GM20431 (cell line): ENCODE measurements around the gene SLIT3.

Experiments used
- in situ Hi-C: fragments of 300-500 bp; cut with MseI, MboI; formaldehyde crosslinking; loops from one replicate; pipeline ENCODE4 v1.15.0; 2020; ENCODE audit warnings: low sequenced_read_pairs; ENCODE audit not compliant: unreplicated experiment

The SLIT3 gene

GRCh38 chr5:168870910-168871309, 430.0 kb downstream of the SLIT3 start:
- in situ Hi-C loops = no loop called here

GRCh38 chr5:168869615-168870227, 431.2 kb downstream of the SLIT3 start:
- in situ Hi-C loops = no loop called here

GRCh38 chr5:168867241-168867640, 433.7 kb downstream of the SLIT3 start:
- in situ Hi-C loops = no loop called here

- in situ Hi-C loops = no loop called here
These were observed 435.0 kb downstream of the SLIT3 start for GRCh38 chr5:168865968-168866367.

GRCh38 chr5:168863021-168863420, 437.9 kb downstream of the SLIT3 start:
- in situ Hi-C loops = no loop called here

GRCh38 chr5:168860503-168860902, 440.4 kb downstream of the SLIT3 start:
- in situ Hi-C loops = no loop called here

GRCh38 chr5:168860081-168860480, 440.9 kb downstream of the SLIT3 start:
- in situ Hi-C loops = no loop called here

GRCh38 chr5:168859471-168859870, 441.5 kb downstream of the SLIT3 start:
- in situ Hi-C loops = no loop called here

GRCh38 chr5:168858994-168859393, 441.9 kb downstream of the SLIT3 start:
- in situ Hi-C loops = no loop called here

GRCh38 chr5:168858371-168858770, 442.6 kb downstream of the SLIT3 start:
- in situ Hi-C loops = no loop called here

GRCh38 chr5:168853972-168854371, 447.0 kb downstream of the SLIT3 start:
- in situ Hi-C loops = no loop called here

GRCh38 chr5:168852329-168852728, 448.6 kb downstream of the SLIT3 start:
- in situ Hi-C loops = no loop called here

- in situ Hi-C loops = no loop called here
These were observed 449.0 kb downstream of the SLIT3 start for GRCh38 chr5:168851902-168852321.

- in situ Hi-C loops = no loop called here
These were observed 450.3 kb downstream of the SLIT3 start for GRCh38 chr5:168850683-168851082.

GRCh38 chr5:168848569-168848968, 452.4 kb downstream of the SLIT3 start:
- in situ Hi-C loops = no loop called here

GRCh38 chr5:168847511-168848073, 453.3 kb downstream of the SLIT3 start:
- in situ Hi-C loops = no loop called here

GRCh38 chr5:168844922-168845296, 456.0 kb downstream of the SLIT3 start:
- in situ Hi-C loops = no loop called here

- in situ Hi-C loops = no loop called here
These were observed 456.7 kb downstream of the SLIT3 start for GRCh38 chr5:168844016-168844921.

- in situ Hi-C loops = no loop called here
These were observed 457.5 kb downstream of the SLIT3 start for GRCh38 chr5:168843277-168844015.

- in situ Hi-C loops = no loop called here
These were observed 458.3 kb downstream of the SLIT3 start for GRCh38 chr5:168842571-168843205.
